Transverse colon (tissue), 4 donors: Measurements from ENCODE around the gene JAK2. TPM values are rescaled to one million over a fixed set of nuclear protein-coding genes. Genes with fewer than 3 reads are reported as not detected.

Experiments
- DNase-seq: peaks from one replicate; pipeline ENCODE4 v3.0.0-alpha.2; 2019
- H3K27ac ChIP-seq, 4 donors: fragments of 200-600 bp; sonication (generic); 2 replicates each; pipeline ENCODE4 v1.5.1; 2016 to 2018; ENCODE audit warnings: inconsistent platforms in 4 of 4
- H3K27me3 ChIP-seq: fragments of 200-600 bp; sonication (generic); 2 replicates; pipeline ENCODE4 v1.5.1; 2017; ENCODE audit warnings: inconsistent platforms
- H3K36me3 ChIP-seq, 4 donors: fragments of 200-600 bp; sonication (generic); 2 replicates each; pipeline ENCODE4 v1.5.1; 2017 to 2019; ENCODE audit warnings: inconsistent platforms in 4 of 4
- H3K4me1 ChIP-seq, 4 donors: fragments of 200-600 bp; sonication (generic); 2 replicates each; pipeline ENCODE4 v1.5.1; 2017 to 2020; ENCODE audit warnings: inconsistent platforms in 4 of 4
- H3K4me3 ChIP-seq, 4 donors: fragments of 200-600 bp; sonication (generic); 1 replicate in 1 of 4; 2 replicates in 3 of 4; pipeline versions ENCODE4 v1.5.1 to v1.6.1; 2017 to 2019; ENCODE audit warnings: inconsistent platforms in 4 of 4
- H3K9me3 ChIP-seq, 2 donors: fragments of 200-600 bp; sonication (generic); 2 replicates each; pipeline ENCODE4 v1.5.1; 2017 to 2019; ENCODE audit warnings: inconsistent platforms in 2 of 2
- EP300 ChIP-seq: sonication (generic); formaldehyde crosslinking; IDR thresholded peaks from one replicate; pipeline ENCODE4 v1.6.1; 2017; ENCODE audit warnings: antibody characterized with exemption, low read depth
- POLR2A ChIP-seq: fragments of 450-650 bp; IDR thresholded peaks from one replicate; pipeline ENCODE4 v1.6.1; 2016; ENCODE audit warnings: antibody characterized with exemption, mild to moderate bottlenecking, moderate library complexity
- POLR2AphosphoS5 ChIP-seq, 3 donors: sonication (generic); formaldehyde crosslinking; IDR thresholded peaks; one replicate each; pipeline ENCODE4 v1.6.1; 2016; ENCODE audit warnings: antibody characterized with exemption in 3 of 3
- WGBS, 2 donors: methylation state at CpG; one replicate each; pipeline ENCODE4 v1.1.5; 2018; ENCODE audit warnings: low coverage in 1 of 2; 5-methylcytosine and 5-hydroxymethylcytosine counted together
- in situ Hi-C, 4 donors: fragments of 200-750 bp; cut with MboI; loops; one replicate each; pipeline versions ENCODE4 v1.15.0 to v1.15.1; 2017; ENCODE audit warnings: low sequenced_read_pairs in 3 of 4, low pct_ligation_motif_present in 1 of 4, low pct_unique_long_range_greater_than_20kb in 1 of 4
- intact Hi-C: fragments of 100-400 bp; cut with DNase I; formaldehyde crosslinking; loops from one replicate; pipeline ENCODE4 v1.15.1; 2023; ENCODE audit warnings: low total_unique reads
- total RNA-seq, 4 donors: library from RNA; depleted of rRNA; stranded (reverse); fragments of >200 nt; gene quantifications; one replicate each; pipeline ENCODE4 v1.1.0, GENCODE V29; 2016
- TF ChIP-seq, protein P1 (sequence below), 5 experiments: fragments of 200-600 bp in 3 of 5; fragments of 450-650 bp in 2 of 5; sonication (generic) in 3 of 5; IDR thresholded peaks; 1 replicate in 2 of 5; 2 replicates in 3 of 5; pipeline ENCODE4 v1.5.1; 2016 to 2017; ENCODE audit warnings: antibody characterized with exemption in 5 of 5, inconsistent platforms in 3 of 5, mild to moderate bottlenecking in 2 of 5, moderate library complexity in 1 of 5

The JAK2 gene
- total RNA-seq, 4 donors from 2014 or later: 8.0 to 27.6 (median 17.4) TPM

- WGBS, 2 donors: 78 to 92% methylated on average over 1 of the region's 1 CpG
- intact Hi-C loops: no loop called here
- DNase-seq: no peak
- Histone ChIP-seq H3K4me3 (no peak overlapping the region), H3K4me1 (peaks cover 0 to 3% (median 0%) of the 10 kb centered on the region in 4 donors), H3K9me3 (no peaks in the 10 kb centered on the region), H3K27me3 (no peaks in the 10 kb centered on the region), H3K27ac (no peak overlapping the region), H3K36me3 (no peaks in the 10 kb centered on the region)
- no peak for TF ChIP-seq POLR2AphosphoS5 (IDR thresholded peaks at IDR 0.05)
- no peak for TF ChIP-seq EP300
- TF ChIP-seq, protein P1, sequence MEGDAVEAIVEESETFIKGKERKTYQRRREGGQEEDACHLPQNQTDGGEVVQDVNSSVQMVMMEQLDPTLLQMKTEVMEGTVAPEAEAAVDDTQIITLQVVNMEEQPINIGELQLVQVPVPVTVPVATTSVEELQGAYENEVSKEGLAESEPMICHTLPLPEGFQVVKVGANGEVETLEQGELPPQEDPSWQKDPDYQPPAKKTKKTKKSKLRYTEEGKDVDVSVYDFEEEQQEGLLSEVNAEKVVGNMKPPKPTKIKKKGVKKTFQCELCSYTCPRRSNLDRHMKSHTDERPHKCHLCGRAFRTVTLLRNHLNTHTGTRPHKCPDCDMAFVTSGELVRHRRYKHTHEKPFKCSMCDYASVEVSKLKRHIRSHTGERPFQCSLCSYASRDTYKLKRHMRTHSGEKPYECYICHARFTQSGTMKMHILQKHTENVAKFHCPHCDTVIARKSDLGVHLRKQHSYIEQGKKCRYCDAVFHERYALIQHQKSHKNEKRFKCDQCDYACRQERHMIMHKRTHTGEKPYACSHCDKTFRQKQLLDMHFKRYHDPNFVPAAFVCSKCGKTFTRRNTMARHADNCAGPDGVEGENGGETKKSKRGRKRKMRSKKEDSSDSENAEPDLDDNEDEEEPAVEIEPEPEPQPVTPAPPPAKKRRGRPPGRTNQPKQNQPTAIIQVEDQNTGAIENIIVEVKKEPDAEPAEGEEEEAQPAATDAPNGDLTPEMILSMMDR (IDR thresholded peaks at IDR 0.05): no peak
- TF ChIP-seq POLR2A: no peak
- in situ Hi-C loops: no loop called here
Observed at GRCh38 chr9:4946937-4947336, 38.1 kb upstream of the JAK2 start.

GRCh38 chr9:4955836-4956235, 29.2 kb upstream of the JAK2 start:
- WGBS, 2 donors: 78 to 91% methylated on average over 2 of the region's 2 CpGs
- no peaks in the 10 kb centered on the region for H3K9me3 ChIP-seq
- no peaks in the 10 kb centered on the region for H3K27me3 ChIP-seq
- H3K4me3 ChIP-seq: no peak overlapping the region
- TF ChIP-seq EP300: no peak
- DNase-seq: no peak
- H3K4me1 ChIP-seq: no peaks in the 10 kb centered on the region
- in situ Hi-C loops: no loop called here
- intact Hi-C loops: no loop called here
- H3K36me3 ChIP-seq: no peaks in the 10 kb centered on the region
- H3K27ac ChIP-seq: no peak overlapping the region

- H3K4me1 ChIP-seq: no peaks in the 10 kb centered on the region
- in situ Hi-C loops: no loop called here
- no peaks in the 10 kb centered on the region for H3K27me3 ChIP-seq
- H3K27ac ChIP-seq: no peak overlapping the region
- TF ChIP-seq, protein P1 (IDR thresholded peaks at IDR 0.05): no peak
- no peak for TF ChIP-seq POLR2A
- no peak for TF ChIP-seq EP300
- no peak for TF ChIP-seq POLR2AphosphoS5 (IDR thresholded peaks at IDR 0.05)
- no peaks in the 10 kb centered on the region for H3K36me3 ChIP-seq
- H3K9me3 ChIP-seq: no peaks in the 10 kb centered on the region
- H3K4me3 ChIP-seq: no peak overlapping the region
- DNase-seq: no peak
- 81 to 89% methylated on average over 1 to 3 of the region's 3 CpGs for WGBS, 2 donors
- intact Hi-C loops: no loop called here
Observed at GRCh38 chr9:4959031-4959430, 26.0 kb upstream of the JAK2 start.

- in situ Hi-C loops (no loop called here), intact Hi-C loops (no loop called here)
- DNase-seq: no peak
- Histone ChIP-seq H3K4me1 (no peaks in the 10 kb centered on the region), H3K27ac (no peak overlapping the region), H3K36me3 (no peaks in the 10 kb centered on the region), H3K9me3 (no peaks in the 10 kb centered on the region), H3K4me3 (no peak overlapping the region), H3K27me3 (no peaks in the 10 kb centered on the region)
- TF ChIP-seq POLR2AphosphoS5 (IDR thresholded peaks at IDR 0.05): no peak
- TF ChIP-seq POLR2A: no peak
- TF ChIP-seq, protein P1 (IDR thresholded peaks at IDR 0.05): no peak
- TF ChIP-seq EP300: no peak
- 97 to 100% methylated on average over 2 of the region's 2 CpGs for WGBS, 2 donors
Observed at GRCh38 chr9:4962085-4962484, 23.0 kb upstream of the JAK2 start.

DNA sequence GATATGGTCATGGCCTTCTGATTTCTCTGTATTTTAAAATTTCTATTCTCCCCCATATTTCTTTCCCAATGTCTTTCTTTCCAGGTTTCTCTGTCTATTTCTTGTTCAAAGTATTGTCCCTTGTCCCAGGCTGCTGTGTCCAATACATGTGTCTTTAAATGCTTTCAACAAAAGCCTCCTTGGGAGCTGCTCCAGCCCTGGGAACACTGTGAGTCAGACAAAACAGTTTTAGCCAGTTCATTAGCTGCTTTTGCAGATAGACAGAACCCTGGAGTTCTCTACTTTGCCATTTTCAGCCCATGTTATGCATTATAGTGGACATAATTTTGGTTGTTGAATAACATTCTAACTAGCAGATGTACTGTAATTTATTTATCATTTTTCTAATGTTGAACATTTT, 20.5 kb upstream of the JAK2 start:
- in situ Hi-C loops: no loop called here
- intact Hi-C loops: no loop called here
- Histone ChIP-seq H3K27ac (no peak overlapping the region), H3K36me3 (no peaks in the 10 kb centered on the region), H3K4me3 (no peak overlapping the region), H3K9me3 (no peaks in the 10 kb centered on the region), H3K27me3 (no peaks in the 10 kb centered on the region), H3K4me1 (no peaks in the 10 kb centered on the region)
- no peak for DNase-seq
- TF ChIP-seq, protein P1 (IDR thresholded peaks at IDR 0.05): no peak
- TF ChIP-seq POLR2A (no peak), POLR2AphosphoS5 (IDR thresholded peaks at IDR 0.05) (no peak), EP300 (no peak)
